ENCODE data around the gene CD22. TPM values are rescaled to one million over a fixed set of nuclear protein-coding genes. Genes with fewer than 3 reads are reported as not detected.

CD22 gene
- total RNA-seq, 6 experiments from 2014 or later, result 0.24 to 0.59 (median 0.57) TPM; not detected in 2

GRCh38 chr19:35297515-35297848 lies 31.5 kb upstream of the CD22 start:
- no peaks in the 10 kb centered on the region for H3K4me1 Mint-ChIP-seq (ENCODE audit: low read depth)
- peaks cover 16% of the 10 kb centered on the region for H3K27me3 Mint-ChIP-seq (ENCODE audit: insufficient read depth)
- no peaks in the 10 kb centered on the region for H3K9me3 Mint-ChIP-seq
- no peak overlapping the region for H3K27ac Mint-ChIP-seq
- TF ChIP-seq CTCF (IDR thresholded peaks at IDR 0.05), result no peak
- H3K4me3 Mint-ChIP-seq, result no peak overlapping the region
- DNase-seq, result no peak
- H3K36me3 Mint-ChIP-seq (ENCODE audit: low read depth), result no peaks in the 10 kb centered on the region

- TF ChIP-seq CTCF (IDR thresholded peaks at IDR 0.05), result no peak
- no peak for DNase-seq
- Mint-ChIP-seq H3K4me3 (no peak overlapping the region), H3K27me3 (ENCODE audit: insufficient read depth) (peaks cover 14% of the 10 kb centered on the region), H3K36me3 (ENCODE audit: low read depth) (no peaks in the 10 kb centered on the region), H3K9me3 (no peaks in the 10 kb centered on the region), H3K27ac (no peak overlapping the region), H3K4me1 (ENCODE audit: low read depth) (no peaks in the 10 kb centered on the region)
Measured at GRCh38 chr19:35297922-35298321, 31.1 kb upstream of the CD22 start.

DNA sequence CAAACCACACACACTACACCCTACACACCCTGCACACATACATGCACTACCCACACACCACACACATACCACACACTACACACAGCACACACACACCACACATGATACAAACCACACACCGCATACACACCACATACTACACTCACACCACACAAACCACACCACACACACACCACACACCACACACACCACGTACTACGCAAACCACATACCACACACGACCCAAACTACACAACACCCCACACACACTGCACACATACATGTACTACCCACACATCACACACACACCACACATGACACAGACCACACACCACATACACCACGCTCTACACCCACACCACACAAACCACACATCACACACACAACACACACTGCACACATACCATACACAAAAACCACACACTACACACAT lies 30.4 kb upstream of the CD22 start:
- Mint-ChIP-seq H3K4me1 (ENCODE audit: low read depth) (no peaks in the 10 kb centered on the region), H3K4me3 (no peak overlapping the region), H3K9me3 (no peaks in the 10 kb centered on the region), H3K27ac (no peak overlapping the region), H3K27me3 (ENCODE audit: insufficient read depth) (peaks cover 7% of the 10 kb centered on the region), H3K36me3 (ENCODE audit: low read depth) (no peaks in the 10 kb centered on the region)
- no peak for TF ChIP-seq CTCF (IDR thresholded peaks at IDR 0.05)
- DNase-seq, result no peak

DNA sequence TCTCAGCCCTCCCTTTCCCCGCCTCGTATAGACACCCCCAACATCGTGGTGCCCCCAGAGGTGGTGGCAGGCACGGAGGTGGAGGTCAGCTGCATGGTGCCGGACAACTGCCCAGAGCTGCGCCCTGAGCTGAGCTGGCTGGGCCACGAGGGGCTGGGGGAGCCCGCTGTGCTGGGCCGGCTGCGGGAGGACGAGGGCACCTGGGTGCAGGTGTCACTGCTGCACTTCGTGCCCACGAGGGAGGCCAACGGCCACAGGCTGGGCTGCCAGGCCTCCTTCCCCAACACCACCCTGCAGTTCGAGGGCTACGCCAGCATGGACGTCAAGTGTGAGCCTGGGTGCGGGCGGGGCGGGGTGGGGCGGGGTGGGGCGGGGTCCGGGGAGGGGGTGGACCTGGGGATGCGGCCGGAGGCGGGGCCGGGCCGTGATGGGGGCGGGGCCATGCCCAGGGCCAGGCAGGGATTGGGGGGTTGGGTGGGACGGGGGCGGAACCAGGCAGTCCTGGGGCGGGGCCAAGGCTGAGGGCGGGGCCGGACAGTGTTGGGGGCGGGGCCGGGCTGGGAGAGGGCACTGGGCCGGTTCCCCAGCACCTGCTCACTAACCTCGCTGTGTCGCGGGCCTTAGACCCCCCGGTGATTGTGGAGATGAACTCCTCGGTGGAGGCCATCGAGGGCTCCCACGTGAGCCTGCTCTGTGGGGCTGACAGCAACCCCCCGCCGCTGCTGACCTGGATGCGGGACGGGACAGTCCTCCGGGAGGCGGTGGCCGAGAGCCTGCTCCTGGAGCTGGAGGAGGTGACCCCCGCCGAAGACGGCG lies 29.3 kb upstream of the CD22 start:
- Mint-ChIP-seq H3K27me3 (ENCODE audit: insufficient read depth) (peaks cover 9% of the 10 kb centered on the region), H3K9me3 (no peaks in the 10 kb centered on the region), H3K36me3 (ENCODE audit: low read depth) (no peaks in the 10 kb centered on the region), H3K4me3 (no peak overlapping the region), H3K4me1 (ENCODE audit: low read depth) (no peaks in the 10 kb centered on the region), H3K27ac (no peak overlapping the region)
- no peak for TF ChIP-seq CTCF (IDR thresholded peaks at IDR 0.05)
- no peak for DNase-seq

DNA sequence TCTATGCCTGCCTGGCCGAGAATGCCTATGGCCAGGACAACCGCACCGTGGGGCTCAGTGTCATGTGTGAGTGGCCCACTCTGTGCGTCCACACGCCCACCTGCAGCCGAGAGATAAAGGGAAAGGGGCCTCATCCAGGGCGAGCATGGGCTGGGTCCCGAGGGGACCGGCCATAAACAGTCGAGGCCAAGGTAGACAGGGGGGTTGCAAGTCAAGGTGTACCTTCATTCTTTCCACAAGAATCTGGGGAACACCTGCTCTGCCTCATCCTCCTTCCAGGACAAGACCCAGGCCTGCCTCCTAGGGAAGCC lies 28.7 kb upstream of the CD22 start:
- TF ChIP-seq CTCF (IDR thresholded peaks at IDR 0.05), result no peak
- H3K9me3 Mint-ChIP-seq, result no peaks in the 10 kb centered on the region

More for the DNA sequence above, 28.7 kb upstream of the CD22 start:
- Mint-ChIP-seq H3K27me3 (ENCODE audit: insufficient read depth) (peaks cover 9% of the 10 kb centered on the region), H3K4me3 (no peak overlapping the region), H3K4me1 (ENCODE audit: low read depth) (no peaks in the 10 kb centered on the region), H3K27ac (no peak overlapping the region), H3K36me3 (ENCODE audit: low read depth) (no peaks in the 10 kb centered on the region)
- DNase-seq, result no peak

Measured in HFFc6 (cell line).